PFSK-1 (cell line): Measurements from ENCODE around the gene MARCHF4.

Source experiments
- POLR2AphosphoS5 ChIP-seq: IDR thresholded peaks from 2 replicates; pipeline ENCODE4 v1.6.1; 2012; ENCODE audit warnings: low read depth, mild to moderate bottlenecking, control low read depth, low read length, moderate library complexity
- SIN3A ChIP-seq: IDR thresholded peaks from 2 replicates; pipeline ENCODE4 v1.6.1; 2012; ENCODE audit warnings: mild to moderate bottlenecking, low read length, moderate library complexity, borderline replicate concordance; ENCODE audit not compliant: insufficient read depth
- TAF1 ChIP-seq: IDR thresholded peaks from 2 replicates; pipeline ENCODE4 v1.6.1; 2012; ENCODE audit warnings: low read length, control low read depth, borderline replicate concordance; ENCODE audit not compliant: insufficient read depth

DNA sequence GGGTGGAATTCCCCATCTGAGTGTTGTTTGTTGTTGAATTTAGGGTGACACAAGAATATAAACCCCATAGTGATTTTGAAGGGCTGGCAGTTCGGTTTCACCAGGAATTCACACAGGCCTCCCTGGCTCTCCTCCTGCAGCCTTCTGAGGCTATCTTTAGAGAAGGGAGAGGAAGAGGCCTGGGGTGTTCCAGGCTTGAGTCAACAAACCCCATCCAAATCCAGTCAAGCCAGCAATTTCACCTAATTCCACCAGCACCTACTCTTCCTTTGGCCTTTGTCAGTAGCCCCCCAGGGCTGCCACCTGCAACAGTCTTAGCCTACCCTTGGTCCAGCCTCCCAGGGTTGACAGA lies 32.0 kb downstream of the MARCHF4 start:
- TF ChIP-seq POLR2AphosphoS5 (no peak), SIN3A (no peak), TAF1 (no peak)
